ENCODE results near the gene C1orf174.

Gene C1orf174

GRCh38 chr1:3851292-3851691, 48.8 kb downstream of the C1orf174 start:
- H3K9ac ChIP-seq = no peak overlapping the region
- peaks cover 5% of the 10 kb centered on the region; the same call in 1 of the 2 replicates for H4K20me1 ChIP-seq (ENCODE audit: insufficient read depth)
- no peak overlapping the region for H3K4me2 ChIP-seq
- H2AFZ ChIP-seq (ENCODE audit: low read depth) = no peak overlapping the region
- H3K79me2 ChIP-seq (ENCODE audit: insufficient read depth, low read depth) = peaks cover 25% of the 10 kb centered on the region
- H3K27me3 ChIP-seq (ENCODE audit: insufficient read depth, low read depth) = no peaks in the 10 kb centered on the region
- peaks cover 10% of the 10 kb centered on the region for H3K4me1 ChIP-seq (ENCODE audit: low read depth, poor library complexity, severe bottlenecking)
- H3K27ac ChIP-seq = no peak overlapping the region
- no peak overlapping the region for H3K4me3 ChIP-seq (IDR thresholded peaks at IDR 0.05; ENCODE audit: insufficient read depth, low read depth, low read length)
- H3K36me3 ChIP-seq (ENCODE audit: insufficient read depth) = no peaks in the 10 kb centered on the region
- TF ChIP-seq CTCF (conservative IDR thresholded peaks at IDR 0.05; ENCODE audit: low read depth, low read length) = no peak

GRCh38 chr1:3850857-3851256, 49.2 kb downstream of the C1orf174 start:
- no peak for TF ChIP-seq CTCF (conservative IDR thresholded peaks at IDR 0.05; ENCODE audit: low read depth, low read length)
- peaks cover 21% of the 10 kb centered on the region for H3K79me2 ChIP-seq (ENCODE audit: insufficient read depth, low read depth)
- no peak overlapping the region for H3K4me3 ChIP-seq (IDR thresholded peaks at IDR 0.05; ENCODE audit: insufficient read depth, low read depth, low read length)
- H3K9ac ChIP-seq = no peak overlapping the region
- H3K4me2 ChIP-seq = no peak overlapping the region
- H3K27me3 ChIP-seq (ENCODE audit: insufficient read depth, low read depth) = no peaks in the 10 kb centered on the region
- H4K20me1 ChIP-seq (ENCODE audit: insufficient read depth) = peaks cover 2% of the 10 kb centered on the region; the same call in 1 of the 2 replicates
- no peak overlapping the region for H3K27ac ChIP-seq
- no peak overlapping the region for H2AFZ ChIP-seq (ENCODE audit: low read depth)
- peaks cover 5% of the 10 kb centered on the region for H3K4me1 ChIP-seq (ENCODE audit: low read depth, poor library complexity, severe bottlenecking)
- no peaks in the 10 kb centered on the region for H3K36me3 ChIP-seq (ENCODE audit: insufficient read depth)

- no peak overlapping the region for H3K9ac ChIP-seq
- H3K79me2 ChIP-seq (ENCODE audit: insufficient read depth, low read depth) = no peaks in the 10 kb centered on the region
- no peak overlapping the region for H2AFZ ChIP-seq (ENCODE audit: low read depth)
- no peak overlapping the region for H3K27ac ChIP-seq
- H3K4me2 ChIP-seq = no peak overlapping the region
- no peak overlapping the region for H3K4me3 ChIP-seq (IDR thresholded peaks at IDR 0.05; ENCODE audit: insufficient read depth, low read depth, low read length)
- H3K27me3 ChIP-seq (ENCODE audit: insufficient read depth, low read depth) = no peaks in the 10 kb centered on the region
- no peaks in the 10 kb centered on the region for H3K4me1 ChIP-seq (ENCODE audit: low read depth, poor library complexity, severe bottlenecking)
- no peaks in the 10 kb centered on the region for H3K36me3 ChIP-seq (ENCODE audit: insufficient read depth)
- H4K20me1 ChIP-seq (ENCODE audit: insufficient read depth) = no peaks in the 10 kb centered on the region
- TF ChIP-seq CTCF (conservative IDR thresholded peaks at IDR 0.05; ENCODE audit: low read depth, low read length) = no peak
These were observed 53.0 kb downstream of the C1orf174 start for GRCh38 chr1:3847081-3847480.

GRCh38 chr1:3846541-3846940, 53.5 kb downstream of the C1orf174 start:
- no peak overlapping the region for H3K4me3 ChIP-seq (IDR thresholded peaks at IDR 0.05; ENCODE audit: insufficient read depth, low read depth, low read length)
- H3K4me2 ChIP-seq = no peak overlapping the region
- no peak overlapping the region for H2AFZ ChIP-seq (ENCODE audit: low read depth)
- no peaks in the 10 kb centered on the region for H4K20me1 ChIP-seq (ENCODE audit: insufficient read depth)
- no peak overlapping the region for H3K9ac ChIP-seq
- no peaks in the 10 kb centered on the region for H3K36me3 ChIP-seq (ENCODE audit: insufficient read depth)
- H3K27ac ChIP-seq = no peak overlapping the region
- H3K4me1 ChIP-seq (ENCODE audit: low read depth, poor library complexity, severe bottlenecking) = no peaks in the 10 kb centered on the region
- H3K27me3 ChIP-seq (ENCODE audit: insufficient read depth, low read depth) = no peaks in the 10 kb centered on the region
- H3K79me2 ChIP-seq (ENCODE audit: insufficient read depth, low read depth) = no peaks in the 10 kb centered on the region
- no peak for TF ChIP-seq CTCF (conservative IDR thresholded peaks at IDR 0.05; ENCODE audit: low read depth, low read length)

All from KMS-11 (cell line).